Astrocyte of the spinal cord (primary cell): Measurements from ENCODE around the gene TMC3.
"Not testable (repeated sequence)": the region's sequence is repeated elsewhere in the genome, so short reads cannot be mapped to it uniquely, and the experiment has no call there.

ENCODE experiments used
- DNase-seq: peaks from one replicate; pipeline ENCODE4 v3.0.0; 2011; ENCODE audit warnings: low read depth, low spot score
- H3K4me3 ChIP-seq: 2 replicates; pipeline ENCODE4 v1.5.1; 2011; ENCODE audit warnings: low read depth, mild to moderate bottlenecking, low read length, moderate library complexity
- CTCF ChIP-seq: IDR thresholded peaks from 2 replicates; pipeline ENCODE4 v1.5.1; 2012; ENCODE audit warnings: low read depth, mild to moderate bottlenecking, low read length, inconsistent platforms
- in situ Hi-C: cut with HindIII; loops from 2 replicates; pipeline ENCODE4 v1.10.0; 2017; ENCODE audit warnings: low sequenced_read_pairs

TMC3 gene

GRCh38 chr15:81357180-81357686, 16.8 kb downstream of the TMC3 start:
- no peak for DNase-seq
- in situ Hi-C loops: no loop called here
- H3K4me3 ChIP-seq: no peak overlapping the region
- TF ChIP-seq CTCF: peak; percentile 5

DNA sequence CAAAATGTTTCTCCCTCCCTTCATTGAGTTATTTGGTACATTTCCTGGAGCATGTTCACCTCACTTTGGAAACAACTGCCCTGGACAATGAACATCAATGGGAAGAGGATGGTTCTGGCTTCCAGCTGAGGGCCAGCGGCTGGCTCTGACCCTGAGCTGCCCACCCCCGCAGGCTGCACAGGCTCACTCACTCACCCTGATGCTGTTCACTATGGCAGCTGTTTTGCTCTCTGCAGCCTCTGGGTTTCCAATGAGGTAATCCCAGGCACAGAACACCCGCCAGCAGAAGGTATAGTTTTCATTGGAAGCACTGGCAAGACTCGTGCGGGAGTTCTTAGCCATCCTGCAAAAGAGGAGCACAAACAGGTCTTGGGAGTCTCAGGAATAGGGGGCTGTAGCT, 17.8 kb downstream of the TMC3 start:
- in situ Hi-C loops: no loop called here

DNA sequence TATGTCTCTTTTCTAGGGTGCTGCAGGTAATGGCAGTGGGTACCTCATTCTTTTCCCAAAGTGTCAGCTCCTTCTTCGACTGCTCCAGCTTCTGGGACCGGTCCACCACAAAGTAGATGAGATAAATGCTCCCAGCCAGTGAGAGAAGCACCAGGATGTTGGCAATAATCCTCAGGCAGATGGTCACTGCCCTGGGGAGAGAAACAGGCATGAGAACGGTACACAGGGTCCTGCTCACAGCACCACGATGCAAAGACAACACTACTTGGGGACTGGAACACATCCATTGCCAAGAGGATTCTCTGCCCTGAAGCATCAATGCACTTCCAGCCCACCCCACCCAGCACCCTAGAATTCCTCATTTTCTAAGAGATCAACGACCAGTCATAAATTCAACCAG, 22.4 kb downstream of the TMC3 start:
- in situ Hi-C loops: no loop called here
- TF ChIP-seq CTCF: no peak
- DNase-seq: no peak
- H3K4me3 ChIP-seq: no peak overlapping the region

More for the DNA sequence above, 17.8 kb downstream of the TMC3 start:
- TF ChIP-seq CTCF: no peak
- DNase-seq: no peak
- H3K4me3 ChIP-seq: no peak overlapping the region

GRCh38 chr15:81349271-81349670, 24.7 kb downstream of the TMC3 start:
- in situ Hi-C loops: no loop called here
- DNase-seq: no peak
- TF ChIP-seq CTCF: no peak
- H3K4me3 ChIP-seq: no peak overlapping the region

DNA sequence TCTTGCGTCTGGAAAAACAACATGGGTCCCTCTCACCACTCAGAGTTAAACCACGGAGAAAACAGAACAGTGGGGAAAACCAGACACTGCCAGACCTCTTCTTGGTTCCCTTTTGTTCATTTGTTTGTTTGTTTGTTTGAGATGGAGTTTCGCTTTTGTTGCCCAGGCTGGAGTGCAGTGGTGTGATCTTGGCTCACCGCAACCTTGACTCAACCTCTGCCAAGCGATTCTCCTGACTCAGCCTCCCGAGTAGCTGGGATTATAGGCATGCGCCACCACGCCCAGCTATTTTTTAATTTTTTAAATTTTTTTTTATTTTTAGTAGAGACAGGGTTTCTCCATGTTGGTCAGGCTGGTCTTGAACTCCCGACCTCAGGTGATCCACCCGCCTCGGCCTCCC, 25.3 kb downstream of the TMC3 start:
- DNase-seq, H3K4me3 ChIP-seq, in situ Hi-C loops: not testable (repeated sequence)

DNA sequence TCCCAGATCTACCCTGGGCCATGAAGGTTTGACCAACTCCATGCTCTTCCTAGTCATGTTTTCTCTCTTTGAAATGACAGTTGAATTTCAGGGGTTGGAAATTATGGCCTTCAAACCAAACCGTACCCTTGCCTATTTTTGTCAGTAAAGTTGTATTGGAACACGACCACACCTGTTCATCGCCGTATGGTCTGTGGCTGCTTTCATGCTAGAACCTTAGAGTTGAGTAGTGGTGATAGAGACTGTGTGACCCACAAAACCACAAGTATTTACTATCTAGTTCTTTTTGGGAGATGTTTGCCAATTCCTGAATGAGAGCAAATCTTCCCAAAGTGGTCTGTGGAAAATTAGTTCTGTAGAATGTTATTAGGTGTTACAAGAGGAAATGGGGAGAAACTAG, 26.1 kb downstream of the TMC3 start:
- H3K4me3 ChIP-seq: no peak overlapping the region
- no peak for TF ChIP-seq CTCF
- no peak for DNase-seq
- in situ Hi-C loops: no loop called here

DNA sequence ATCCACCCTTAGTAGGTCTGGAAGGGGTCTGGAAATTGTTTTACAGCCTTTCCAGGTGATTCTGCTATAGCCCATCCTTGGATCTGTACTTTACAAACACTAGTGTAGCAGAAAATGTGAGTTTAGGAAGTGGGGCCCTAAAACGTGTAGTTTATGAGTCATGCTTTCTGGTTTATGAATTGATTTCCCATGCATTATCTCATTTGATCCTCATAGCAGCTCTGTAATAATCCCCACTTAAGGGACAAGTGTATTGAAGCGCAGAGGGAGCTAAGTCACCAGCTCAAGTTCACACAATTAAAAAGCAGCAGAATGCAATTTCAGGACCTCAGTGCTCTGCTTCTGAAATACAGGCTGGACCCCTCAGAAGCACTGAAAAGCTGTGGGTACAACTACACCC, 27.4 kb downstream of the TMC3 start:
- no peak overlapping the region for H3K4me3 ChIP-seq
- in situ Hi-C loops: no loop called here
- TF ChIP-seq CTCF: no peak
- DNase-seq: no peak
